Measurements from ENCODE around the gene TUBB.
"Not testable (repeated sequence)": the region's sequence is repeated elsewhere in the genome, so short reads cannot be mapped to it uniquely, and the experiment has no call there.

The TUBB gene

DNA sequence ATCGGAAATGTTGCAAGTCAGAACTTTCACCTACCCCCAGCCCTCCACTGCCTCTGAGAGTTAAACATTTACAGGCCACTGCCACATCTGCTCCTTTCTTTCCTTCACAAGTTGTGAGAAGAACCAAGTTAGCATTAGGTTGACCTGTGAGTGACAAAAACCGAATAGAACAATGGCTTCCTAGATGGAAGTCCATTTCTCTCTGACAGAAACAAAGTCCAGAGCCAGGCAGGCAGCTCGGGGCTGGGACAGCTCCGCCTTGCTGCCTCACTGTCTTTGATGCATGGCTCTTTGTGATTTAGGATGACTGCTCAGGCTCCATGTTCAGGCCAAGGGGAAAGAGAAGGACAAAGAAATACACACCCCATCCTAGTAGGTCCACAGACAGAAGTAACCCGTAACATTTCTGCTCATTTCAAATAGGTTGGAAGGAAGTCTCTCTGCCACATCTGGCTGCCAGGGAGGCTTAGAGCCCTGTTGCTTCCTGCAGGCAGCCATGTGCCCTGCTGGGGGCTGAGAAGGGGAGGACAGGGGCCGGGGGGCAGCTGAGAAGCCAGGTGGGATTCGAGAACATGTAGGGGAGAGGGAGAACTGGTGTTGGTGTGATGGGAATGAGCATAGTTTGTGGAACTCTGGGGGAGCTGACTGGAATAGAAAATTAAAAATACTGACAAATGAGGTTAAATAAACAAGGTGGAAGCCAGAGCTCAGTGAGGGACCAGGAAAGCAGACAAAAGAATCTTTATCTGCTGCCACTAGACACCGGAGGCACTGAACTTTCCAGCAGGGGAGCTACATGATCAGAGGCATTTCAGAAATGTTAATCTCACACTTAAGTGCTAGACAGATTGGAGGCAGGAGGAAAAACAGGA, 43.7 kb downstream of the TUBB start:
- Mint-ChIP-seq H3K4me3 (no peak overlapping the region), H3K9me3 (no peaks in the 10 kb centered on the region), H3K27me3 (peaks cover 10% of the 10 kb centered on the region), H3K36me3 (no peaks in the 10 kb centered on the region), H3K4me1 (peaks cover 13% of the 10 kb centered on the region), H3K27ac (no peak overlapping the region)
- DNase-seq (ENCODE audit: low spot score in 2 of 2) (no peak), ATAC-seq (ENCODE audit: low read depth) (no peak)

DNA sequence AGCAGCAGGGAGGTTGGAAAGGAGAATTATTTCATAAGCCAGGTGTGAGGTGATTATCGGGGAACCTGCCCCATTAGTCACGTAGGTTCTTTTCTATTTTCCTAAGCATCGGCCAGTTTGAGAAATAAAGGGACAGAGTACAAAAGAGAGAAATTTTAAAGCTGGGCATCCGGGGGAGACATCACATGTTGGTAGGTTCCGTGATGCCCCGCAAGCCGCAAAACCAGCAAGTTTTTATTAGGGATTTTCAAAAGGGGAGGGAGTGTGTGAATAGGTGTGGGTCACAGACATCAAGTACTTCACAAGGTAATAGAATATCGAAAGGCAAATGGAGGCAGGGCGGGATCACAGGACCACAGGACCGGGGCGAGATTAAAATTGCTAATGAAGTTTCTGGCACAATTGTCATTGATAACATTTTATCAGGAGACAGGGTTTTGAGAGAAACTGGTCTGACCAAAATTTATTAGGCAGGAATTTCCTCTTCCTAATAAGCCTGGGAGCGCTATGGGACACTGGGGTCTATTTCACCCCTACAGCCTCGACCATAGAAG, 44.4 kb downstream of the TUBB start:
- not testable (repeated sequence) for DNase-seq (ENCODE audit: low spot score in 2 of 2); H3K4me1 Mint-ChIP-seq; H3K4me3 Mint-ChIP-seq; H3K36me3 Mint-ChIP-seq; H3K27ac Mint-ChIP-seq; H3K9me3 Mint-ChIP-seq; ATAC-seq (ENCODE audit: low read depth)
- H3K27me3 Mint-ChIP-seq, result peaks cover 10% of the 10 kb centered on the region

- not testable (repeated sequence) for H3K4me1 Mint-ChIP-seq
Observed at GRCh38 chr6:30765495-30765894, 45.3 kb downstream of the TUBB start.

DNA sequence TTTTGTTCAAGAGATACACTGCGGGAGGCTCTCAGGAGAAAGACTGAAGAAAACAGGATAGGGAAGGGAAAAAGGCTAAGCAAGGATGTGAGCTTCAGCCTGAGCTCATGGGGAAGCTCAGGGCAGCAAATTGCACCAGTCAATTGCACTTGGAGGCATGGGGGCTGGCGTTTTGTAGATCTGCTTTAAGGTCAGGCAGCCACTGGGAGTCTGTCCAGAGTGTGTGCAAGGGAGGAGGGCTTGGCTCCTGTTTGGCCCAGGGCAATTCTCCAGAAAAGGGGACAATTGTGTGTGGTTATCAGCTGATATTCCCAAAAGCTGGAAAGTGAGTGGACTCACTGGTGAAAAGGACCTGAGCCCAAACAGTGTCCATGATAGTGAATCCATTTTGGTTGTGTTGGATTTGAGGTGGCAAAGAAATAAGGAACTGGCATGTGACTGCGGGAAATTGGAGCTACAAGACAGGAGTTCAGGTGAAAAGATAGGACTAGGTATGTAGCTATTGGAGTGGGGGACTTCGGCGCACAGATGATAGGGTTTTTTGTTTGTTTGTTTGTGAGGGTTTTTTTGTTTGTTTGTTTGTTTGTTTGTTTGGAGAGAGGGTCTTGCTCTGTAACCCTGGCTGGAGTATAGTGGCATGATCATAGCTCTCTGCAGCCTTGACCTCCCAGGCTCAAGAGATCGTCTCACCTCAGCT, 46.5 kb downstream of the TUBB start:
- DNase-seq (ENCODE audit: low spot score in 2 of 2) (no peak), ATAC-seq (ENCODE audit: low read depth) (no peak)
- H3K4me1 Mint-ChIP-seq, result peaks cover 6% of the 10 kb centered on the region
- no peaks in the 10 kb centered on the region for H3K9me3 Mint-ChIP-seq
- H3K27me3 Mint-ChIP-seq, result peaks cover 10% of the 10 kb centered on the region
- no peaks in the 10 kb centered on the region for H3K36me3 Mint-ChIP-seq
- H3K27ac Mint-ChIP-seq, result no peak overlapping the region
- no peak overlapping the region for H3K4me3 Mint-ChIP-seq

More at GRCh38 chr6:30765495-30765894, 45.3 kb downstream of the TUBB start:
- H3K27me3 Mint-ChIP-seq, result peaks cover 10% of the 10 kb centered on the region
- not testable (repeated sequence) for H3K4me3 Mint-ChIP-seq; H3K36me3 Mint-ChIP-seq; H3K27ac Mint-ChIP-seq; DNase-seq (ENCODE audit: low spot score in 2 of 2); ATAC-seq (ENCODE audit: low read depth); H3K9me3 Mint-ChIP-seq

DNA sequence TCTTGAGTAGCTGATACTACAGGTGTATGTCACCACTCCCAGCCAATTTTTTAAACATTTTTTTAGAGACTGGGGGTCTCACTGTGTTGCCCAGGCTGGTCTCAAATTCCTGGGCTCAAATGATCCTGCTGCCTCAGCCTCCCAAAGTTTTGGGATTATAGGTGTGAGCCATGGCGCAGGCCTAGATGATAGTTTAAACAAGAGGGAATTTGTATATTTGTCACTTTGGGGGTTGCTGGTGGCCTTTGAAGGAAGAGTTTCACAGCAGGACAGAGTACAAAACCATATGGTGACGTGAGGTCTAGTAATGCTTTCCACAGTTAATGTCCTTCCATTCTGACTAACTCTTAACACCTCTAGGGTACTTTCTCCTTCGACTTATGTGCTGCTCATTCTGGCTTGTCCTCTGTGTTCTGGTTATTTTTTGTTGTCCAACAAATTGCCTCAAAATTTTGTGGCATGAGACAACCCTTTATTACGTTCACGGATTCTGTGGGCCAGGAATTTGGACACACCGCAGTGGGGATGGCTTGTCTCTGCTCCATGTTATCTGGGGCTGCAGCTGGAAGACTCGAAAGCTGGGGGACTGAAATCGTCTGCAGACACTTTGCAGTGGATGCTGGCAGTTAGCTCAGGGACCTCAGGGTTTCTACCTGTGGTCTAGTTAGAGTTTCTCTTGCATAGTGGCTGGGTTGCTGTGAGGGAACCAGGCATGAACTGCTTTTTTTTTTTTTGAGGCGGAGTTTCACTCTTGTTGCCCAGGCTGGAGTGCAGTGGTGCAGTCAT, 47.2 kb downstream of the TUBB start:
- H3K27me3 Mint-ChIP-seq, result peaks cover 10% of the 10 kb centered on the region
- DNase-seq (ENCODE audit: low spot score in 2 of 2), result no peak
- H3K36me3 Mint-ChIP-seq, result no peaks in the 10 kb centered on the region
- ATAC-seq (ENCODE audit: low read depth), result no peak
- no peak overlapping the region for H3K4me3 Mint-ChIP-seq
- no peaks in the 10 kb centered on the region for H3K9me3 Mint-ChIP-seq
- peaks cover 6% of the 10 kb centered on the region for H3K4me1 Mint-ChIP-seq
- H3K27ac Mint-ChIP-seq, result no peak overlapping the region

GRCh38 chr6:30767944-30768301, 47.8 kb downstream of the TUBB start:
- Mint-ChIP-seq H3K4me1 (peaks cover 6% of the 10 kb centered on the region), H3K36me3 (no peaks in the 10 kb centered on the region), H3K4me3 (no peak overlapping the region), H3K27me3 (peaks cover 10% of the 10 kb centered on the region), H3K27ac (no peak overlapping the region), H3K9me3 (no peaks in the 10 kb centered on the region)
- ATAC-seq (ENCODE audit: low read depth), result no peak
- no peak for DNase-seq (ENCODE audit: low spot score in 2 of 2)

GRCh38 chr6:30768634-30769087, 48.5 kb downstream of the TUBB start:
- Mint-ChIP-seq H3K4me3 (no peak overlapping the region), H3K36me3 (no peaks in the 10 kb centered on the region), H3K27ac (no peak overlapping the region), H3K27me3 (peaks cover 8% of the 10 kb centered on the region), H3K4me1 (peaks cover 6% of the 10 kb centered on the region), H3K9me3 (no peaks in the 10 kb centered on the region)
- no peak for ATAC-seq (ENCODE audit: low read depth)
- DNase-seq (ENCODE audit: low spot score in 2 of 2), result no peak

DNA sequence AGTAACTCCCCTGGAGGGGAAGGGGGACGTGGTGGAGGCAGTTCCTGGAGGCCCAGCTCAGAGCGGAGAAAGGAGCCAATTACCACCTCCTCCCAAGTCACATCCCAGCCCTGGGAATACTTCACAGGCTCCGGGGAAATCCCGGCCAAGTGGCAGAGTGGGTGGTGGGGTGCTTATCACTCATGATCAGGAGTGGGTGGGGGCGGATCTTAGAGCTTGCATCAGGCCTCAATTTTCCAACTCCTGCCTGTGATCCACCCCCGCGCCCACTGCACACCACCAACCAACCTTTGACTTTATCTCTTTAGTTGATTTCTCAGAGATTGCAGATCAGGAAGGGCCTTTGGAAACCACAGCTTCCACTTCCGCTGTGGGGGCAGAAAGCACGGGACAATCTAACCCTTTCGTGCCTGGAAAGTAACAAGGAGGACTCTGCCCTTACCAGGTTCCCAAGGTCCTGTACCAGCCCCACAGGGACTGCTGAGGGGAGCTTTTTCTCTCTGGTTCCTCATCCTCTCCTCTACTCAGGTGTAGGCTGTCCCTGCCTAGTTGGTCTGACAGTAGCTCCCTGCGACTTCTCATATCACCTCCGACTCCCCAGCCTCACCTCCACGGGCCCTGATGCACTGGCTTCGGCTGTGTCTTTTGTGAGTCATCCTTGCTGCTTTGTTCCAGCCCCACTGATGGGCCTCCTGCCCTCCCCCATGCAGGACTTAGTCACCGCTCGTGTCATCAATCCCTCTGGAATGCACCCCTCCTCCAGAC, 49.1 kb downstream of the TUBB start:
- Mint-ChIP-seq H3K27me3 (peaks cover 3% of the 10 kb centered on the region), H3K4me1 (peaks cover 4% of the 10 kb centered on the region), H3K27ac (no peak overlapping the region), H3K36me3 (no peaks in the 10 kb centered on the region), H3K4me3 (no peak overlapping the region), H3K9me3 (no peaks in the 10 kb centered on the region)
- DNase-seq (ENCODE audit: low spot score in 2 of 2), result no peak
- no peak for ATAC-seq (ENCODE audit: low read depth)

DNA sequence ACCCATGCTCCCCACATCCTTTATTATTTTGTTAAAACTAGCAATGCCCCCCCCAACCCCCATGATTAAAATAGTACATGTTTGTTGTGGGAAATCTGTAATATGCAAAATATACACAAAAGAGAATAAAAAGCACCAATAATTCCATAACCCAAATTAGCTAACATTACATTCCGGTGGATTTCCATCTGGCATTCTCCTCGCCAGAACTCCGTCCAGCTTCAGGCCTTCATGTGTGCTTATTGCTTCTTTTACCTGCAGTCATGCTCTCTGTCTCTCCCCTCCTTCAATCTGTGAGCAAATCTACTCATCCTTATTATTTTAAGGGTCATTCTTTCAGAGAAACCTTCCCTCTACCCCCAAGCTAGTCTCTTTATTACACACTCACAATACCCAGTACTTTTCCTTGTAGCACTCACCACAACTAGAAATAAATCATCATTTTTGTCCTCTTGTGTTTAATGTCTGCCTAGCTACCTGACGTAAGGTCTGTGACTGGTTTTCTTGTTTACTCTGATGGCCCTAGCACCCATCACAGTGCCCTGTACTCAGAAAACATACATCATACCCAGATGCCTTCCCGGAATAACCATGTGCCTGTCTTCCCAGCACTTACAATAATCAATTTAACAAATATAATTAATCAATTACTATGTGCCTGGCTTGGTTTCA, 49.8 kb downstream of the TUBB start:
- no peak for DNase-seq (ENCODE audit: low spot score in 2 of 2)
- Mint-ChIP-seq H3K4me3 (no peak overlapping the region), H3K27me3 (peaks cover 1% of the 10 kb centered on the region), H3K36me3 (no peaks in the 10 kb centered on the region), H3K27ac (no peak overlapping the region), H3K4me1 (peaks cover 4% of the 10 kb centered on the region), H3K9me3 (no peaks in the 10 kb centered on the region)
- no peak for ATAC-seq (ENCODE audit: low read depth)

DNA sequence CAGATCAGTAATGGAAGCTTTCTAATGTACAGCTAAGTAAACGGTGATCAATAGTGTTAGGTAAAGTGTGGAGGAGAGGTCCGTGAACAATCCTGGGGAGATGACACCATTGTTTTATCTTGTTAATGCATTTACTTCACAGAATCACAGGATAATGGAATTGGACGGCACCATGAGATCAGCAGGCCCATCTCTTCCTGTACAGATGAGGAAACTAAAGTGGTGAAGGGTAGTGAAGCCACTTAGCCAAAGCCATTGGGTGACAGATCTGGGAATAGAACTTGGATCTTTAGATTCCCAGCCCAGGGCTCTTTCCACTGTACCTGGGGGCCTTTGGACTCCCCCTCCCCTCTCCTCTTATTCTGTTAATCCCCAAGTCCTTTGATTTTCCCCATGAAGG, 50.4 kb downstream of the TUBB start:
- Mint-ChIP-seq H3K36me3 (no peaks in the 10 kb centered on the region), H3K9me3 (no peaks in the 10 kb centered on the region), H3K4me1 (peaks cover 4% of the 10 kb centered on the region), H3K4me3 (no peak overlapping the region), H3K27me3 (no peaks in the 10 kb centered on the region), H3K27ac (no peak overlapping the region)
- ATAC-seq (ENCODE audit: low read depth) (no peak), DNase-seq (ENCODE audit: low spot score in 2 of 2) (no peak)

- Mint-ChIP-seq H3K4me1 (peaks cover under 1% of the 10 kb centered on the region), H3K27me3 (peaks cover 8% of the 10 kb centered on the region), H3K36me3 (no peaks in the 10 kb centered on the region), H3K4me3 (no peak overlapping the region), H3K27ac (no peak overlapping the region), H3K9me3 (no peaks in the 10 kb centered on the region)
- ATAC-seq (ENCODE audit: low read depth) (no peak), DNase-seq (ENCODE audit: low spot score in 2 of 2) (no peak)
Observed at GRCh38 chr6:30774701-30775100, 54.5 kb downstream of the TUBB start.

Data from memory B cell (primary cell).